Stimulated activated naive CD8-positive, alpha-beta T cell treated with anti-CD3 and anti-CD28 coated beads, Interleukin-15, Interleukin-2, amounts not matched to agents 100 ng/mL and 50 ng/mL, for 24 hours (primary cell): ENCODE measurements around the gene RCBTB2.
A peak's percentile ranks its signal among the peaks of the same experiment; 100 is the strongest.

ENCODE experiments used
- H3K27ac Mint-ChIP-seq: one replicate; pipeline ENCODE4 v1.8.0; 2021; ENCODE audit warnings: mild to moderate bottlenecking, mixed read lengths
- H3K27me3 Mint-ChIP-seq: one replicate; pipeline ENCODE4 v1.8.0; 2021; ENCODE audit warnings: mixed read lengths
- H3K36me3 Mint-ChIP-seq: one replicate; pipeline ENCODE4 v1.8.0; 2021; ENCODE audit warnings: low read depth, mixed read lengths
- H3K4me1 Mint-ChIP-seq: one replicate; pipeline ENCODE4 v1.8.0; 2021; ENCODE audit warnings: low read depth, mixed read lengths
- H3K4me3 Mint-ChIP-seq: one replicate; pipeline ENCODE4 v1.8.0; 2021; ENCODE audit warnings: mild to moderate bottlenecking, mixed read lengths
- H3K9me3 Mint-ChIP-seq: one replicate; pipeline ENCODE4 v1.8.0; 2021; ENCODE audit warnings: mixed read lengths

Gene RCBTB2

DNA sequence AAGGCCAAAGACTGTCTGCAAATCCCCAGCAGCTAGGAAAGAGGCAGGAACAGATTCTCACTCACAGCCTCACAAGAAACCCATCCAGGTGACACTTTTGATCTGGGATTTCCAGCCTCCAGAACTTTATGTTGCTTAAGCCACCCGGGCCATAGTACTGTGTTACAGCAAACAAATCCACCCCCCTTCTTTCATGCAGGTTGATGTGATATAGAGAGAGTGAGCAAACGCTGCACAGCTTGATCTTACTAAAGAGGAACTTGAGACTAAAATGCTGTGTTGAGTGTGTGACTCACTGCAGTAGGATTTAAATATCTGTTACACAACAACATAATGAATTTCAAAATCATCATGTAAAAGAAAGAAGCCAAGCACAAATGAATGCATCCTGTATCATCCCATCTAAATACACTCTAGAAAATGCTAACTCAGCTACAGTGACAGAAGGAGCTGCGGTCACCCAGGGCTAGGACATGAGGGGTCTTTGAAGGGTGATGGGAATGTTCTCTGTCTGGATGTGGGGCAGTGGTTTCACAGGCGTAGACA lies 32.2 kb downstream of the RCBTB2 start:
- Mint-ChIP-seq H3K27ac (no peak overlapping the region), H3K4me1 (peaks cover 54% of the 10 kb centered on the region), H3K4me3 (no peak overlapping the region), H3K27me3 (no peaks in the 10 kb centered on the region), H3K9me3 (peaks cover 4% of the 10 kb centered on the region), H3K36me3 (peaks cover 3% of the 10 kb centered on the region)

DNA sequence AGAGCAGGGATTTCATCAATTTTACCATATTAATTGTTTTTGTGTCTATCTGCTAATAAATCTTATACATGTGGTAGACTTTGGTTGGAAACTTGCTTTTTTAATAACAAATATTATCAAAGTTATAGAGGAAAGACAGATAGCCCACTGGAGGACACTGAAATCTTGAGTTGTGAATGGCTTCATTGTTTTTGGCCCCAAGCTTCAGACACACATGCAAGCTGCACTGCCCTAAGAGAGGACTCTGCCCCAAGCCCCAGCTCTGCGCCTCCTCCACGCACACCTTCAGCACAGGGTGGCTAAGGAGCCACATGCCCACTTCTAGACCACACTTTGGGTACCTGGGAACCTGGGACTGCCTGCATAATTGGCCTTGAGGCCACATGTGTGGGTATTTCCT lies 35.2 kb downstream of the RCBTB2 start:
- Mint-ChIP-seq H3K9me3 (no peaks in the 10 kb centered on the region), H3K27me3 (no peaks in the 10 kb centered on the region), H3K36me3 (no peaks in the 10 kb centered on the region), H3K4me1 (peaks cover 38% of the 10 kb centered on the region), H3K4me3 (no peak overlapping the region), H3K27ac (no peak overlapping the region)

DNA sequence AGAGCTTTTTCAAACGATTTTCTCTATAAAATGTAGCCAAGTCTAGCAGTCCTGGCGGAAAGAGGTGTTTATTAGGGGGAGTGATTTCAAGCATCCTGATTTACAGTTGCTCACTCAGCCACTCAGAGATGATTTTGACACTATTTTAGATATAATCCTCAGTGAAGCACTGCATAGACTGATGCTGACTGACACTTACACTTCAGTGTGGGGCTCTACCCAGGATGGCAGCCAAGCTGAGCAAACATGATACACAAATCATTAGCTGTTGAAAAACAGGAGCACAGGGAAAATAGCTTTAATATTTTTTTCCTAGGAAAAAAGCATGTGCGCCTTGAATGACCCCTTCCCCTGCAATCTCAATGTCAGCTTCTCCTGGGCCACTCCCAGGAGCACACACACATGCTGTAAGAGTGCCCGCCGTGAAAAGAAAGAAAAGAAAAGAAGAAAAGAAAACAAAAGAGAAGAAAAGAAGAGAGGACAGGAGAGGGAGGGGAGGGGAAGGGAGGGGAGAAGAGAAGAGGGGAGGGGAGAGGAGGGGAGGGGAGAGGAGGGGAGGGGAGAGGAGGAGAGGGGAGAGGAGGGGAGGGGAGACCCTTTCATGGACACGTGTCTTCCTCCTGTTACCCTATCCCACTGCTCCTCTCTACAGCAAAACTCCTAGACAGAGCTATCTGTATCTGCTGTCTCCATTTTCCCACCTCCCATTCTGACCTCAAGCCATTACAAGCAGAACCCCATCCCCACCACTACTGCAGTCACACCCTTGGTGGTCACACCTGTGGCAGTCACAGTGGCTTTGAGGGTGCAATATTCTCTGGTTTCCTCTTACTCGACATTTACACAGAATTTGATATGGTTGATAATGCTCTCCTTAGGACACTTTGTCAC lies 36.4 kb downstream of the RCBTB2 start:
- peaks cover 34% of the 10 kb centered on the region for H3K4me1 Mint-ChIP-seq
- H3K9me3 Mint-ChIP-seq = no peaks in the 10 kb centered on the region
- H3K27ac Mint-ChIP-seq = peak overlapping the region; percentile 18
- peak overlapping the region; percentile 3 for H3K4me3 Mint-ChIP-seq
- H3K27me3 Mint-ChIP-seq = no peaks in the 10 kb centered on the region
- H3K36me3 Mint-ChIP-seq = no peaks in the 10 kb centered on the region

DNA sequence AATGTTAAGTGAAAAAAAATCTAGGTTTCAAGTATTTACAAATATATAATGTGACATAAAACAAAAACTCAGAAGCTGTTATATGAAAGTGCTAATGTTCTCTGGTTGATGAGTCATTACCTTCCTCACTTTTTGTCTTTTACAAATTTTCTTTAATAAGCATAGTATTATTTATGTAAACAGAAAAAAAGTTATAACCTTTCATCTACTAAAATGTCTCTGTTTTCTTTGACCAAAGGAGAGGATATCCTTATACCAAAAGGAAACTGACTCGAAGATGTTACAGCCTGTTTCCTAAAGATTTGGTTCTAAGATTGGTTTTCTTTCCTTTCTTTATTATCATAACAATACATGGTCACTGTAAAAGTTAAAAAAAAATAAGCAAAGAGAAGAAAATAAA lies 38.0 kb downstream of the RCBTB2 start:
- Mint-ChIP-seq H3K4me3 (no peak overlapping the region), H3K9me3 (no peaks in the 10 kb centered on the region), H3K4me1 (peaks cover 21% of the 10 kb centered on the region), H3K36me3 (no peaks in the 10 kb centered on the region), H3K27me3 (no peaks in the 10 kb centered on the region), H3K27ac (no peak overlapping the region)

DNA sequence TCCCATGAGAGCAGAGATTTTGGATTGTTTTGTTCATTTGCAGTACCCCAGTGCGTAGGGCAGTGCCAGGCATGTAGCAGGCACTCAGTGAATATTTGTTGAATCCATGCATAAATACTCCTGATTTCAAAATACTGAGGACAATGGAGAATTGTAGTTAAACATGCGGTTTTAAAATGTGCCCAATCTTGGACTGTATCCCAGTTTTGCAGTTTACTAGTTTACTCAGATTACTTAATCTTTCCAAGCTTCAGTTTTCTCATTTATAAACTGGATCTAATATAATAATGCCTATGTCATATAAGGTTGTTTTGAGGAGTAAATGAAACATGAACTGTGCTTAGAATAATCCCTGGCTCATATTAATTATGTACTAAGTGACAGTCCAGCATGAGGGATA lies 39.0 kb downstream of the RCBTB2 start:
- Mint-ChIP-seq H3K4me3 (no peak overlapping the region), H3K4me1 (peaks cover 21% of the 10 kb centered on the region), H3K9me3 (no peaks in the 10 kb centered on the region), H3K36me3 (peaks cover 4% of the 10 kb centered on the region), H3K27me3 (no peaks in the 10 kb centered on the region), H3K27ac (no peak overlapping the region)

DNA sequence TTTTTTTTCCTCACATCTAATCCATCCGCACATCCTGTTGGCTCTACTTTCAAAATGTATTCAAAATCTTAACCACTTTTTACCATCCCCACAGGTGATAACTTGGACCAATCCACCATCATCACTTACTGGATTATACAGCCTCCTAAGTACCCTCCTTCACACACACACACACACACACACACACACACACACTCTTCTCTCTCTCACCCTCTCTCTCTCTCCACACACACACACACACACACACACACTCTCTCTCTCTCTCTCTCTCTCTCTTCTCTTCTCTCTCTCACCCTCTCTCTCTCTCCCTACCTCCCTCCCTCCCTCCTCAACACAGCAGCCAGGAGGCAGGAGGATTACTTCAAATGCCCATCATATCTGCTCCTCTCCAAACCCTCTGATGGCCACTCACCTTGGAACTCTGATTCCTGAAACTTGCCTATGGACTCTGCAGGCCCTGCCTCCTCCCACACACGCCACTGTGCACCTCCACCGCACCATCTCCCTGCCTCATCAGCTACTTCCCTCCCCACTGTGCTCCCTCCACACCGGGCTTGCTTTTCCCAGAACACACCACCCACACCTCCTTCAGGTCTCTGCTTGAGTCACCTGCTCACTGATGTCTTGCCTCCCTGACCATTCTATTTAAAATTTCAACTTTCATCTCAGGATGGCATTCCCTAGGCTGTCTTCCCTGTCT lies 39.7 kb downstream of the RCBTB2 start:
- Mint-ChIP-seq H3K9me3 (no peaks in the 10 kb centered on the region), H3K36me3 (peaks cover 5% of the 10 kb centered on the region), H3K27me3 (no peaks in the 10 kb centered on the region), H3K27ac (no peak overlapping the region), H3K4me1 (peaks cover 21% of the 10 kb centered on the region), H3K4me3 (no peak overlapping the region)

DNA sequence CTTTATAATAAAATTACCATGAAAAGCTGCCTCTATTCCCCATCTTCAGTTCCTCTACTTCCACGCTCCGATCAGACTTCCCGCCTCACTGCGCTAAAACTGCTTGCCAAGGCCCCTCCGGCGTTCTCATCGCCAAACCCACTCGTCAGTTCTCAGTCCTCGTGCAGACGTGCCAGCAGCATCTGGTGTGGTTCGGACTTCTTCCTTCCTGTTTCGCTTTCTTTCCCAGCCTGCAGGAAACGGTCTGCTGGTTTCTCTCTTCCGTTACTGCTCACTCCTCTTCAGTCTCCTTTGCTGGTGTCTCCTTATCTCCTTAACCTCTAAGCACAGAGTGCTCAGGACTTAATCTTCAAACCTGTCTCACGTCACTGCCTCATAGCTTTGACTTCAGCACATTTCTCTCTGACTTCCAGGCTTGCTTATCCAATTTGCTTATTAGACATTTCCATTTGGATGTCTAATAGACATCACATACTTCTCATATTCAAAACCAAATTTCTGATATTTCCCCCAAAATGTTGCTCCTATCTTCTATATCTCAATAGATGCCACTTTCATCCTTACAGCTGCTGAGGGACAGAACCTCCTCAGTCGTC lies 40.3 kb downstream of the RCBTB2 start:
- H3K36me3 Mint-ChIP-seq = peaks cover 10% of the 10 kb centered on the region
- no peak overlapping the region for H3K4me3 Mint-ChIP-seq
- H3K4me1 Mint-ChIP-seq = peaks cover 21% of the 10 kb centered on the region
- no peaks in the 10 kb centered on the region for H3K9me3 Mint-ChIP-seq
- no peak overlapping the region for H3K27ac Mint-ChIP-seq
- no peaks in the 10 kb centered on the region for H3K27me3 Mint-ChIP-seq

DNA sequence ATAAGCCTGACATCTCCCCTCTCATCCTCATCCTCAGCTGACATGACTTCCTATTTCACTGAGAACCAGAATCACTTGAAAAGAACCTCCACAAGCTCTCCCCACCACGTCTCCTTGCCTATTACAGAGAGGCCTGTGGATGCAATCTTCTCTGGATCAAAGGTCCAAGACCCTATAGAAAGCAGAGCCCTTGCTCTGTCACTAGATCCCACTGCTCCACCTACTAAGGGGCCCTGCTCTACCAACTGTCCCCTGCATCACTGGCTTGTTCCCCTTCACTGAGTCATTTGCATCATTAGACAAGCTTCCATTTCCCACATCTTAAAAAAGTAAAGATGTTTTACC lies 40.8 kb downstream of the RCBTB2 start:
- Mint-ChIP-seq H3K27me3 (no peaks in the 10 kb centered on the region), H3K27ac (no peak overlapping the region), H3K4me1 (peaks cover 17% of the 10 kb centered on the region), H3K4me3 (no peak overlapping the region), H3K9me3 (no peaks in the 10 kb centered on the region), H3K36me3 (peaks cover 15% of the 10 kb centered on the region)

DNA sequence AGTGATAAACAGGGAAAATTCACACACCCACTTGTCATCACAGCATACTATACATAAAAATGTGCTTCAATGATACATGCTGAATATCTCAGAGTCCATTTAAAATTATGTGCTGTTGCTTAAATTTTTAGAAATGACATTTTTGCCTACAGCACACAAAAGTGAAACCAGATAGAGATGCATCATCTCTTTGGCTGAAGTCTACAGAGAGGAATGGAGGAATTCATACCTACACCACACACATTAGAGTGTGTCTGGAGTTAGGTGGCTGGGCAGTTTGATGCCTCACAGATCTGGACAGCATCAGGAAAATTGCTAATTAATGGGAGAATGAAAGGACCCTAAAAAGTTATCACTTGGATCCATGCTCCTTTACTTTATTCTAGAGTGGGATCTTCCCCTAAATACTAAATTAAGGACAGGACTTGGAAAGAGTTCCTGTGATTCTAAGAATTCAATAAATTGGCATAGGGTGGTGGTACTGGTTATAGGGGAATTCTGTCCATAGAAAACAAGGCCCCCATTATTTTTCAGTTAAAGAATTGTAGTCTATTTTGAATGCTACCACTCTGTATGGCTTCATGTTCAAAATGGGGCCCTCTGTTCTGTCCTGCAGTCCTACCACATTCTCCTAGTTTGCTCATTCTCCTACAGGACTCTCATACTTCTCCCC lies 41.3 kb downstream of the RCBTB2 start:
- H3K4me3 Mint-ChIP-seq = no peak overlapping the region
- H3K36me3 Mint-ChIP-seq = peaks cover 15% of the 10 kb centered on the region
- H3K27ac Mint-ChIP-seq = no peak overlapping the region
- no peaks in the 10 kb centered on the region for H3K9me3 Mint-ChIP-seq
- H3K4me1 Mint-ChIP-seq = peaks cover 12% of the 10 kb centered on the region
- H3K27me3 Mint-ChIP-seq = no peaks in the 10 kb centered on the region

DNA sequence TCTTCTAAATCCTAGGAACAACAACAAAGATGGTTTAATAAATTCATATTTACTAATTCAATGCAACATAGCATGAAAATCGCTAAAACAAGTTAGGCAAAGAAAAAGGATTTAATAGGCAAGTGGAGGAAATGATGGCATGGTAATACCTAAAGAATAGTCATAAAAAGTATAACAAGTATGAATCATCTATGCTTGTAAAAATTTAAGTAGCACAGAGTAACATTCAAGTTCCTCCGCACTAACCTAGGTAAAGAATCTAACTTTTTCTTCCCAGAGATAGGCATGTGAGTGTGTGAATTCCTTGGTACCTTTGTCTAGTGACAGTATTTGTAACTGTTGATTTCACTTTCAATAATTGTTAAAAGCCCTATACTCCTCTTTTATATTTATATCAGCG lies 42.6 kb downstream of the RCBTB2 start:
- Mint-ChIP-seq H3K36me3 (peaks cover 22% of the 10 kb centered on the region), H3K4me3 (no peak overlapping the region), H3K27me3 (no peaks in the 10 kb centered on the region), H3K4me1 (peaks cover 6% of the 10 kb centered on the region), H3K9me3 (no peaks in the 10 kb centered on the region), H3K27ac (peak overlapping the region; percentile 12)

DNA sequence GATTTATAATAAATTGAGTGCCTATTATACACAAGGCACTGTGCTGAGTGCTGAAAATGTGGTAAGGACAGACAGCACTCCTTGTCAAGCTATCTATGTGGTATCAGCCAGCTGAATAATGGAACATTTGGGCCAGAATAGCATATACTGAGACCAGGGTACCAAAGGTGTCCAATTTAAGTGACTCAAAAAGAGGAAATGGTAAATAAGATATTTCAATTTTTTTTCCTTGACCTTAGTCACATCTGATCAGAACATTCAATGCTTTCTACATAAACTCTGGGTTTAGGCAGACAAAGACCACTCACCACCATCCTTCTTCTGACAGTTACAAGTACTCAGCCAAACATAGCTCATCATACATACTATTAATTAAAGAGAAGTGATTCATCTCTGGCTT lies 43.2 kb downstream of the RCBTB2 start:
- Mint-ChIP-seq H3K4me1 (peaks cover 3% of the 10 kb centered on the region), H3K27me3 (no peaks in the 10 kb centered on the region), H3K4me3 (no peak overlapping the region), H3K9me3 (no peaks in the 10 kb centered on the region), H3K36me3 (peaks cover 23% of the 10 kb centered on the region), H3K27ac (peak overlapping the region; percentile 12)

DNA sequence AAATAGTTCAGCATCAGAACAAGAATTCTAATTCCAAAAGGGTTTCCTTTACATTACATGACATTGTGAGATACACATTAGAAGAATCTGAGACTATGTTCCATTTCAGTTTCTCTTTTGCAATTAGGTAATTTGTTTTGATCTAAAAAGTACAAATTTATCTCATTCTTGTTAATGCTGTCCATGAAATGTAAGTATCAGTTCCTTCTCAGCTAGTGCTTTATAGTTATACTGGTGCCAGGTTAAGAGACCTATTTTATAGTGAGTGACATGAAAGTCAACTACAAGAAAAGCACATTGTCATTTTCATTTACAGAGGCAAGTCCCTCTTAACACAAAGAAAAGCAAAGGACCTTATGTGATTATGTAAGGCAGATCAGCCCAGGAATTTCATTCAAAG lies 43.9 kb downstream of the RCBTB2 start:
- Mint-ChIP-seq H3K27ac (no peak overlapping the region), H3K4me1 (no peaks in the 10 kb centered on the region), H3K36me3 (peaks cover 23% of the 10 kb centered on the region), H3K27me3 (no peaks in the 10 kb centered on the region), H3K9me3 (no peaks in the 10 kb centered on the region), H3K4me3 (peak overlapping the region; percentile 5)

DNA sequence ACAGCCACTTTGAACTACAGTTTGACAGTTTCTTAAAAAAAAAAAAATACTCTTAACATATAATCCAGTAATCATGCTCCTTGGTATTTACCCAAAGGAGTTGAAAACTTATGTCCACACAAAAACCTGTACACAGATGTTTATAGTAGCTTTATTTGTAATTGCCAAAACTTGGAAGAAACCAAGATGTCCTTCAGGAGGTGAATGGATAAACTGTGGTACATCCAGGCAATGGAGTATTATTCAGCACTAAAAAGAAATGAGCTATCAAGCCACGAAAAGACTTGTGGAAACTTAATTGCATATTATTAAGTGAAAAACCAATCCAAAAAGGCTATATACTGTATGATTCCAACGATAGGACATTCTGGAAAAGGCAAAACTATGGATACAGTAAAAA lies 44.9 kb downstream of the RCBTB2 start:
- Mint-ChIP-seq H3K4me3 (no peak overlapping the region), H3K9me3 (no peaks in the 10 kb centered on the region), H3K27me3 (no peaks in the 10 kb centered on the region), H3K27ac (no peak overlapping the region), H3K36me3 (peaks cover 29% of the 10 kb centered on the region), H3K4me1 (no peaks in the 10 kb centered on the region)

DNA sequence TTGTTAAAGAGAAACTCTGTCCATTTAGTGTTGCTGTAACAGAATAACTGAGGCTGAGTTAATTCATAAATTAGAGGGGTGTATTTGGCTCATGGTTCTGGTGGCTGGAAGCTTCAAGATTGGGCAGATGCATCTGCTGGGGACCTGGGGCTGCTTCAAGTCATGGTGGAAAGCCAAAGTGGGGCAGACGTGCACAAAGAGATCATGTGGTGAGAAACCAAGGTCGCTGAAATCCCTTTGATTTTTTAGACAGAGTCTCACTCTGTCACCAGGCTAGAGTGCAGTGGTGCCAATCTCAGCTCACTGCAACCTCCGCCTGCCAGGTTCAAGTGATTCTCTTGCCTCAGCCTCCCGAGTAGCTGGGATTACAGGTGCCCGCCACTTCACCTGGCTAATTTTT lies 46.0 kb downstream of the RCBTB2 start:
- no peak overlapping the region for H3K4me3 Mint-ChIP-seq
- H3K27me3 Mint-ChIP-seq = no peaks in the 10 kb centered on the region
- no peak overlapping the region for H3K27ac Mint-ChIP-seq
- H3K36me3 Mint-ChIP-seq = peaks cover 39% of the 10 kb centered on the region
- H3K4me1 Mint-ChIP-seq = no peaks in the 10 kb centered on the region
- no peaks in the 10 kb centered on the region for H3K9me3 Mint-ChIP-seq

DNA sequence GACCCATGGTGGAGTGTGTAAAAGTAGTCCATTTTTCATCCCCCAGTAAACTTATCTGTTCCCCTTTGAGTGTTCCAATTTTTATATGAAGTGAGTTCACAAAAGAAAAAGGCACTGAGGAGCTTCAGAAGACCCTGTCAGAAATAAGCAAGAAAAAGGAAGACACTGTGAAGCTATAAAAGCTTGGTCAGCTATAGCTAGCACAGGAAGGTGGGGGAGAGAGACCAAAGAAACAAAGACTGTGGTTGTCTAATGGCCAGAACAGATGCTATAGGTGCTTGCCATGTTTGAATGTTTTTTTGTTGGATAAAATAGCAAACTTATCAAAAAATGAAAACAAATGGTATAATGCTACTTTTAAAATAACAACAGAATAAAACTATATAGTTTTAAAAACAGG lies 46.5 kb downstream of the RCBTB2 start:
- no peak overlapping the region for H3K4me3 Mint-ChIP-seq
- H3K27me3 Mint-ChIP-seq = no peaks in the 10 kb centered on the region
- H3K36me3 Mint-ChIP-seq = peaks cover 40% of the 10 kb centered on the region
- no peaks in the 10 kb centered on the region for H3K9me3 Mint-ChIP-seq
- no peaks in the 10 kb centered on the region for H3K4me1 Mint-ChIP-seq
- no peak overlapping the region for H3K27ac Mint-ChIP-seq
